HUDEP-2 (cell line): ENCODE data around the gene CANT1.
A peak's percentile ranks its signal among the peaks of the same experiment; 100 is the strongest.
"Not testable (repeated sequence)": the region's sequence is repeated elsewhere in the genome, so short reads cannot be mapped to it uniquely, and the experiment has no call there.

Source experiments
- DNase-seq, 76 experiments: peaks; one replicate each; lab custom pipeline; 2025; ENCODE audit not compliant: unreplicated experiment in 76 of 76; lab: John Stamatoyannopoulos, UW

The CANT1 gene

GRCh38 chr17:79043931-79044320, 34.4 kb upstream of the CANT1 start:
- no peak for DNase-seq

GRCh38 chr17:79043191-79043930, 33.8 kb upstream of the CANT1 start:
- no peak for DNase-seq

- DNase-seq, result peak in 46 of 76 experiments; percentile 6 to 69 (median 32)
Observed at GRCh38 chr17:79042421-79043190, 33.0 kb upstream of the CANT1 start.

GRCh38 chr17:79041723-79042420, 32.3 kb upstream of the CANT1 start:
- no peak for DNase-seq

GRCh38 chr17:79041041-79041570, 31.5 kb upstream of the CANT1 start:
- no peak for DNase-seq

GRCh38 chr17:79039886-79040285, 30.3 kb upstream of the CANT1 start:
- DNase-seq, result no peak

GRCh38 chr17:79039171-79039570, 29.6 kb upstream of the CANT1 start:
- no peak for DNase-seq

GRCh38 chr17:79038545-79039135, 29.1 kb upstream of the CANT1 start:
- DNase-seq, result no peak

- DNase-seq, result no peak
Observed at GRCh38 chr17:79036596-79036995, 27.0 kb upstream of the CANT1 start.

GRCh38 chr17:79036181-79036580, 26.6 kb upstream of the CANT1 start:
- DNase-seq, result no peak

GRCh38 chr17:79035686-79036085, 26.1 kb upstream of the CANT1 start:
- DNase-seq, result no peak

GRCh38 chr17:79034931-79035485, 25.4 kb upstream of the CANT1 start:
- DNase-seq, result no peak

GRCh38 chr17:79033741-79034501, 24.4 kb upstream of the CANT1 start:
- DNase-seq, result no peak

GRCh38 chr17:79033046-79033616, 23.6 kb upstream of the CANT1 start:
- DNase-seq, result no peak

GRCh38 chr17:79031996-79032875, 22.7 kb upstream of the CANT1 start:
- DNase-seq, result no peak

- DNase-seq, result not testable (repeated sequence)
Observed at GRCh38 chr17:79030636-79031035, 21.1 kb upstream of the CANT1 start.

- no peak for DNase-seq
Observed at GRCh38 chr17:79029327-79030009, 19.9 kb upstream of the CANT1 start.
